Chondrocyte (in vitro differentiated cells): Measurements from ENCODE around the gene MESP2. TPM values are rescaled to one million over a fixed set of nuclear protein-coding genes. Genes with fewer than 3 reads are reported as not detected.

ENCODE experiments used
- DNase-seq: peaks from one replicate; pipeline ENCODE4 v3.0.0; 2021; ENCODE audit warnings: mixed read lengths, low spot score
- H3K27ac Mint-ChIP-seq: one replicate; pipeline ENCODE4 v1.8.0; 2021; ENCODE audit warnings: mild to moderate bottlenecking, moderate library complexity, mixed read lengths; ENCODE audit not compliant: unreplicated experiment
- H3K27me3 Mint-ChIP-seq: 2 replicates; pipeline ENCODE4 v1.8.0; 2021; ENCODE audit warnings: low read depth, mixed read lengths
- H3K36me3 Mint-ChIP-seq: 2 replicates; pipeline ENCODE4 v1.8.0; 2021; ENCODE audit warnings: low read depth, mixed read lengths
- H3K4me1 Mint-ChIP-seq: 2 replicates; pipeline ENCODE4 v1.8.0; 2021; ENCODE audit warnings: low read depth, mild to moderate bottlenecking, mixed read lengths
- H3K4me3 Mint-ChIP-seq: one replicate; pipeline ENCODE4 v1.8.0; 2021; ENCODE audit warnings: mild to moderate bottlenecking, moderate library complexity, mixed read lengths; ENCODE audit not compliant: unreplicated experiment
- H3K9me3 Mint-ChIP-seq: 2 replicates; pipeline ENCODE4 v1.8.0; 2021; ENCODE audit warnings: low read depth, mixed read lengths
- CTCF ChIP-seq: fragments of 200-600 bp; sonication (generic); IDR thresholded peaks from 2 replicates; pipeline ENCODE4 v1.5.0; 2021; ENCODE audit warnings: antibody characterized with exemption, mild to moderate bottlenecking, moderate library complexity
- total RNA-seq: library from RNA; stranded (reverse); gene quantifications from 3 replicates; pipeline ENCODE4 v1.2.1, GENCODE V29; 2021

MESP2 gene
- total RNA-seq, 1 donor from 2014 or later = 0.25 TPM

GRCh38 chr15:89801471-89802195 is 25.5 kb downstream of the MESP2 start:
- H3K9me3 Mint-ChIP-seq = no peaks in the 10 kb centered on the region
- no peak overlapping the region for H3K4me3 Mint-ChIP-seq
- H3K27me3 Mint-ChIP-seq = no peaks in the 10 kb centered on the region
- H3K4me1 Mint-ChIP-seq = peaks cover 8% of the 10 kb centered on the region
- TF ChIP-seq CTCF = no peak
- peaks cover 33% of the 10 kb centered on the region for H3K36me3 Mint-ChIP-seq
- DNase-seq = no peak
- H3K27ac Mint-ChIP-seq = no peak overlapping the region

- Mint-ChIP-seq H3K27me3 (no peaks in the 10 kb centered on the region), H3K9me3 (no peaks in the 10 kb centered on the region), H3K36me3 (peaks cover 27% of the 10 kb centered on the region), H3K27ac (no peak overlapping the region), H3K4me1 (peaks cover 8% of the 10 kb centered on the region), H3K4me3 (no peak overlapping the region)
- DNase-seq = no peak
- TF ChIP-seq CTCF = no peak
Observed at GRCh38 chr15:89802231-89802928, 26.2 kb downstream of the MESP2 start.

GRCh38 chr15:89802986-89803824 is 27.1 kb downstream of the MESP2 start:
- no peak for TF ChIP-seq CTCF
- no peak overlapping the region for H3K4me3 Mint-ChIP-seq
- no peaks in the 10 kb centered on the region for H3K27me3 Mint-ChIP-seq
- no peak for DNase-seq
- H3K9me3 Mint-ChIP-seq = no peaks in the 10 kb centered on the region
- no peak overlapping the region for H3K27ac Mint-ChIP-seq
- peaks cover 14% of the 10 kb centered on the region for H3K4me1 Mint-ChIP-seq
- H3K36me3 Mint-ChIP-seq = peaks cover 23% of the 10 kb centered on the region

- H3K9me3 Mint-ChIP-seq = no peaks in the 10 kb centered on the region
- no peak for TF ChIP-seq CTCF
- H3K27me3 Mint-ChIP-seq = no peaks in the 10 kb centered on the region
- H3K4me3 Mint-ChIP-seq = no peak overlapping the region
- peak; percentile 73 for DNase-seq
- H3K4me1 Mint-ChIP-seq = peaks cover 24% of the 10 kb centered on the region
- H3K36me3 Mint-ChIP-seq = peaks cover 18% of the 10 kb centered on the region
- H3K27ac Mint-ChIP-seq = no peak overlapping the region
Observed at GRCh38 chr15:89803941-89804800, 28.0 kb downstream of the MESP2 start.
